Esophagus muscularis mucosa (tissue), 3 donors: ENCODE measurements around the gene IRF4.
"Not testable (repeated sequence)": the region's sequence is repeated elsewhere in the genome, so short reads cannot be mapped to it uniquely, and the experiment has no call there.

Source experiments
- EP300 ChIP-seq: sonication (generic); formaldehyde crosslinking; IDR thresholded peaks from one replicate; pipeline ENCODE4 v1.6.1; 2017; ENCODE audit warnings: antibody characterized with exemption
- TF ChIP-seq, protein P1 (sequence below), 3 experiments: fragments of 200-600 bp in 2 of 3; fragments of 450-650 bp in 1 of 3; sonication (generic) in 2 of 3; IDR thresholded peaks; one replicate each; pipeline ENCODE4 v1.5.1; 2017 to 2019; ENCODE audit warnings: antibody characterized with exemption in 3 of 3, mild to moderate bottlenecking in 2 of 3, moderate library complexity in 1 of 3

DNA sequence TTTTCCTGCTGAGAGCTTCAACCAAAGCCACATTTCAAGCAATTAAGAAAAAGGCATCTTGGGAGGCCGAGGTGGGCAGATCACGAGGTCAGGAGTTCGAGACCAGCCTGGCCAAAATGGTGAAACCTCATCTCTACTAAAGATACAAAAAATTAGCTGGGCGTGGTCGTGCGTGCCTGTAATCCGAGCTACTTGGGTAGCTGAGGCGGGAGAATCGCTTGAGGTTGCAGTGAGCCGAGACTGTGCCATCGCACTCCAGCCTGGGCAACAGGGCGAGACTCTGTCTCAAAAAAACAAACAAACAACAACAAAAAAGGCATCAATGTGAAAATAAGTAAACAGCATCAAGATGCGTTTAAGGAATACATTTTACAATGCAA, 13.9 kb upstream of the IRF4 start:
- TF ChIP-seq, protein P1, sequence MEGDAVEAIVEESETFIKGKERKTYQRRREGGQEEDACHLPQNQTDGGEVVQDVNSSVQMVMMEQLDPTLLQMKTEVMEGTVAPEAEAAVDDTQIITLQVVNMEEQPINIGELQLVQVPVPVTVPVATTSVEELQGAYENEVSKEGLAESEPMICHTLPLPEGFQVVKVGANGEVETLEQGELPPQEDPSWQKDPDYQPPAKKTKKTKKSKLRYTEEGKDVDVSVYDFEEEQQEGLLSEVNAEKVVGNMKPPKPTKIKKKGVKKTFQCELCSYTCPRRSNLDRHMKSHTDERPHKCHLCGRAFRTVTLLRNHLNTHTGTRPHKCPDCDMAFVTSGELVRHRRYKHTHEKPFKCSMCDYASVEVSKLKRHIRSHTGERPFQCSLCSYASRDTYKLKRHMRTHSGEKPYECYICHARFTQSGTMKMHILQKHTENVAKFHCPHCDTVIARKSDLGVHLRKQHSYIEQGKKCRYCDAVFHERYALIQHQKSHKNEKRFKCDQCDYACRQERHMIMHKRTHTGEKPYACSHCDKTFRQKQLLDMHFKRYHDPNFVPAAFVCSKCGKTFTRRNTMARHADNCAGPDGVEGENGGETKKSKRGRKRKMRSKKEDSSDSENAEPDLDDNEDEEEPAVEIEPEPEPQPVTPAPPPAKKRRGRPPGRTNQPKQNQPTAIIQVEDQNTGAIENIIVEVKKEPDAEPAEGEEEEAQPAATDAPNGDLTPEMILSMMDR (IDR thresholded peaks at IDR 0.05) = not testable (repeated sequence)
- TF ChIP-seq EP300 = not testable (repeated sequence)
